ENCODE results near the gene UNC13B. TPM values are rescaled to one million over a fixed set of nuclear protein-coding genes. Genes with fewer than 3 reads are reported as not detected.

UNC13B gene
- total and polyA plus RNA-seq, 5 donors from 2014 or later: 0.14 to 0.96 (median 0.20) TPM; not detected in 2

DNA sequence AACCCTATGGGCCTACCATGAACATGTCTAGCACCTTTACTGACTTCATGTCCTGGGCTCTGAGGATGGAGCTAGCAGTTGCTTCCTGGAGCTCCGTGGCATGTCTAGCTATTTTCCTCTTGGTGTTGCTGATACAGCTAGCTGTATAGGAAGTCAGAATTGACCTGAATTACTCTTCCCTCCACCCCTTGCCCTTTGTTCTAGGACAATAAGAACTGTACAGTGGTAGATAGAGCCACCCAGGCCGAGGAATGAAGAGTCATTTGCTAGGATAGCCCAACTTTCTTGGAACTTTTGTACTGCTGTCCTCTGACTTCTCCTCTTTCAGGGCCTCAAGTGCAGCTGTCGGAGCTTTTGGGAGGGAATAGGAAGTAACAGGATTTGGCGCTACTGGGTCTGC is 218.2 kb downstream of the UNC13B start:
- DNase-seq (no peak), ATAC-seq (ENCODE audit: low read depth in 2 of 2) (no peak)
- Mint-ChIP-seq H3K4me3 (no peak overlapping the region), H3K36me3 (no peaks in the 10 kb centered on the region), H3K4me1 (no peaks in the 10 kb centered on the region), H3K27me3 (no peaks in the 10 kb centered on the region), H3K9me3 (no peaks in the 10 kb centered on the region), H3K27ac (no peak overlapping the region)
- H3K4me1 ChIP-seq (ENCODE audit: control insufficient read depth, insufficient read depth, low read length, poor library complexity, severe bottlenecking): no peaks in the 10 kb centered on the region
- no peaks in the 10 kb centered on the region for H3K9me3 ChIP-seq (ENCODE audit: control insufficient read depth in 2 of 2, low read length in 2 of 2)
- H3K36me3 ChIP-seq (ENCODE audit: control insufficient read depth, insufficient read depth, low read length): no peaks in the 10 kb centered on the region
- no peak overlapping the region for H3K4me3 ChIP-seq (ENCODE audit: low read depth, low read length)
- no peak overlapping the region for H3K27ac ChIP-seq (ENCODE audit: insufficient read depth, low read length, poor library complexity, severe bottlenecking)
- H3K27me3 ChIP-seq (ENCODE audit: control insufficient read depth, insufficient read depth, low read length): peaks cover 2% of the 10 kb centered on the region

DNA sequence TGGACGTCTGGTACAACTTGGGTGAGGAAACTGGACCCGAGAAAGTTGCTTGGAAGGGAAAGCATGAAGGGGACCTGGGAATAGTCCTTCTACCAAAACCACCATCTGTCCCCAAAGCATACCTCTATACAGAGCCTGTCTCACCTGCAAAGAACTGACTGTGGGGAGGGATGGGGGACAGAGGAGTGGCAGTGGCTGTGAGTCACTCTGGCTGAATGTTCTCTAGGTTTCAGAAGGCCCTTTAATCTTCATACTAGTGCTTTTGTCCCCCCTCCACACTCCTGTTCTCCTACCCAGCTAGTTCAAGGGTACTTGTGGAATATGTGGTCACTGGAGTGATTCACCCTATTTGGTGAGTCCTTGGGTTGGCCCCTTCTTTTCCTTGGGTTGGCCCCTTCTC is 218.8 kb downstream of the UNC13B start:
- H3K9me3 Mint-ChIP-seq: no peaks in the 10 kb centered on the region
- no peak for ATAC-seq (ENCODE audit: low read depth in 2 of 2)
- no peaks in the 10 kb centered on the region for H3K36me3 Mint-ChIP-seq
- DNase-seq: no peak
- H3K27ac Mint-ChIP-seq: no peak overlapping the region
- no peaks in the 10 kb centered on the region for H3K27me3 Mint-ChIP-seq
- no peak overlapping the region for H3K4me3 Mint-ChIP-seq
- H3K27ac ChIP-seq (ENCODE audit: insufficient read depth, low read length, poor library complexity, severe bottlenecking): no peak overlapping the region
- H3K4me1 Mint-ChIP-seq: no peaks in the 10 kb centered on the region
- H3K4me1 ChIP-seq (ENCODE audit: control insufficient read depth, insufficient read depth, low read length, poor library complexity, severe bottlenecking): no peaks in the 10 kb centered on the region
- H3K4me3 ChIP-seq (ENCODE audit: low read depth, low read length): no peak overlapping the region
- H3K36me3 ChIP-seq (ENCODE audit: control insufficient read depth, insufficient read depth, low read length): no peaks in the 10 kb centered on the region
- H3K9me3 ChIP-seq (ENCODE audit: control insufficient read depth in 2 of 2, low read length in 2 of 2): no peaks in the 10 kb centered on the region
- peaks cover 2% of the 10 kb centered on the region for H3K27me3 ChIP-seq (ENCODE audit: control insufficient read depth, insufficient read depth, low read length)

DNA sequence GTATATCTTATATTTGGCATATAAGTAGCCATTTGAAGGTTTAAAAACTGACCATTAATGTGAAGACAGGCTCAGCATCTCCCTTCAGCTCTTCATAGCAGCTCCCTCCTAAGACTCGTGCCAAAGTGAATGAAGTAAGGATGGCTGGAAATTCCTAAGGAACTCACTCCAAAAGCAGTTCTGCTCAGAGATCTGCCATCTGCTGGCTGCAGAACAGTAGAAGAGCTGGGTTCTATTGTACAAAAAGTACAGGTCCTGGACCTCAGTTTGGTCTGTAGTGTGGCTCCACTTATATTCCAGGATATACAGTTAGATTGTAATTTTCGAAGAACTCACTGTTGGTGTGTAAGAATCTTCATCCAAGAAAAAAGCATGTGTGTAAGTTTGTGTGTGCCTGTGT is 223.2 kb downstream of the UNC13B start:
- H3K4me3 ChIP-seq (ENCODE audit: low read depth, low read length): no peak overlapping the region
- Mint-ChIP-seq H3K36me3 (no peaks in the 10 kb centered on the region), H3K9me3 (no peaks in the 10 kb centered on the region), H3K4me3 (no peak overlapping the region), H3K27me3 (peaks cover 11% of the 10 kb centered on the region), H3K27ac (no peak overlapping the region), H3K4me1 (no peaks in the 10 kb centered on the region)
- DNase-seq: no peak
- peaks cover 7% of the 10 kb centered on the region for H3K27me3 ChIP-seq (ENCODE audit: control insufficient read depth, insufficient read depth, low read length)
- no peak overlapping the region for H3K27ac ChIP-seq (ENCODE audit: insufficient read depth, low read length, poor library complexity, severe bottlenecking)
- no peak for ATAC-seq (ENCODE audit: low read depth in 2 of 2)
- no peaks in the 10 kb centered on the region for H3K4me1 ChIP-seq (ENCODE audit: control insufficient read depth, insufficient read depth, low read length, poor library complexity, severe bottlenecking)
- H3K36me3 ChIP-seq (ENCODE audit: control insufficient read depth, insufficient read depth, low read length): no peaks in the 10 kb centered on the region
- no peaks in the 10 kb centered on the region for H3K9me3 ChIP-seq (ENCODE audit: control insufficient read depth in 2 of 2, low read length in 2 of 2)

DNA sequence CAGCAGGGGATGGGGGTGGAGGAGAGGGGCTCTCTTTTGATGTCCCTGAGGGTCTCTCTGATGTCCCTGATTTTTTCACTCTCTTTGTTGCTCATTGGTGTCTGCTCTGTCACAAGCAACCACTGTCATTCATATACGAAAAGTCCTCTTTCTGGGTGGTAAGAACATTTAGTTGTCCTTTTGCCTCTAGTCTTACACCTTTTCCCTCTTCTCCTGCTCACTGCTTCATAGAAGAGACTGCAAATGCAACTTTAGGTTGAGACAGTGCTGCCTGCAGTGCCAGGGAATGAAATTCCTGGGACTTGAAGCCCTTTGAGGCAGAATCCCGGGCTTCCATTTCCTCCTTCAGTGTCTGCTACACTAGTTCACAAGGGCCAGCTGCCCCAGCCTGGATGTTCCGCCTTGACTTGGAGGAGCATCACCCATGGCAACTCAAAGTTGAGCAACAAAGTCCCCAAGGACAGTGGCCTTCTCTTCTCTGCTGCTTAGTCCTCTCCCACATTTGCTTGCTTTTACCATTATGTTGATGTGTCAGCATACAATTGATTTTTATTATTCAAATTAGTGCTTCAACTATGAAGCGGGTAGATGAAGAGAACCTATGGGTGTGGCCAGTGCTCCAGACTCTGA is 233.4 kb downstream of the UNC13B start:
- Mint-ChIP-seq H3K27ac (no peak overlapping the region), H3K27me3 (peaks cover 5% of the 10 kb centered on the region), H3K4me3 (no peak overlapping the region), H3K36me3 (no peaks in the 10 kb centered on the region), H3K9me3 (no peaks in the 10 kb centered on the region), H3K4me1 (no peaks in the 10 kb centered on the region)
- Histone ChIP-seq H3K36me3 (ENCODE audit: control insufficient read depth, insufficient read depth, low read length) (no peaks in the 10 kb centered on the region), H3K4me1 (ENCODE audit: control insufficient read depth, insufficient read depth, low read length, poor library complexity, severe bottlenecking) (no peaks in the 10 kb centered on the region), H3K27me3 (ENCODE audit: control insufficient read depth, insufficient read depth, low read length) (peaks cover 2% of the 10 kb centered on the region), H3K4me3 (ENCODE audit: low read depth, low read length) (no peak overlapping the region), H3K27ac (ENCODE audit: insufficient read depth, low read length, poor library complexity, severe bottlenecking) (no peak overlapping the region), H3K9me3 (ENCODE audit: control insufficient read depth in 2 of 2, low read length in 2 of 2) (no peaks in the 10 kb centered on the region)
- DNase-seq (no peak), ATAC-seq (ENCODE audit: low read depth in 2 of 2) (no peak)

- no peaks in the 10 kb centered on the region for H3K4me1 ChIP-seq (ENCODE audit: control insufficient read depth, insufficient read depth, low read length, poor library complexity, severe bottlenecking)
- Mint-ChIP-seq H3K27me3 (peaks cover 5% of the 10 kb centered on the region), H3K9me3 (no peaks in the 10 kb centered on the region), H3K36me3 (no peaks in the 10 kb centered on the region), H3K4me3 (no peak overlapping the region), H3K27ac (peak overlapping the region in 1 of 3 donors; percentile 35), H3K4me1 (no peaks in the 10 kb centered on the region)
- no peaks in the 10 kb centered on the region for H3K36me3 ChIP-seq (ENCODE audit: control insufficient read depth, insufficient read depth, low read length)
- no peak for DNase-seq
- H3K9me3 ChIP-seq (ENCODE audit: control insufficient read depth in 2 of 2, low read length in 2 of 2): no peaks in the 10 kb centered on the region
- ATAC-seq (ENCODE audit: low read depth in 2 of 2): no peak
- peaks cover 2% of the 10 kb centered on the region for H3K27me3 ChIP-seq (ENCODE audit: control insufficient read depth, insufficient read depth, low read length)
- H3K27ac ChIP-seq (ENCODE audit: insufficient read depth, low read length, poor library complexity, severe bottlenecking): no peak overlapping the region
- no peak overlapping the region for H3K4me3 ChIP-seq (ENCODE audit: low read depth, low read length)
Measured at GRCh38 chr9:35395706-35396101, 233.9 kb downstream of the UNC13B start.

DNA sequence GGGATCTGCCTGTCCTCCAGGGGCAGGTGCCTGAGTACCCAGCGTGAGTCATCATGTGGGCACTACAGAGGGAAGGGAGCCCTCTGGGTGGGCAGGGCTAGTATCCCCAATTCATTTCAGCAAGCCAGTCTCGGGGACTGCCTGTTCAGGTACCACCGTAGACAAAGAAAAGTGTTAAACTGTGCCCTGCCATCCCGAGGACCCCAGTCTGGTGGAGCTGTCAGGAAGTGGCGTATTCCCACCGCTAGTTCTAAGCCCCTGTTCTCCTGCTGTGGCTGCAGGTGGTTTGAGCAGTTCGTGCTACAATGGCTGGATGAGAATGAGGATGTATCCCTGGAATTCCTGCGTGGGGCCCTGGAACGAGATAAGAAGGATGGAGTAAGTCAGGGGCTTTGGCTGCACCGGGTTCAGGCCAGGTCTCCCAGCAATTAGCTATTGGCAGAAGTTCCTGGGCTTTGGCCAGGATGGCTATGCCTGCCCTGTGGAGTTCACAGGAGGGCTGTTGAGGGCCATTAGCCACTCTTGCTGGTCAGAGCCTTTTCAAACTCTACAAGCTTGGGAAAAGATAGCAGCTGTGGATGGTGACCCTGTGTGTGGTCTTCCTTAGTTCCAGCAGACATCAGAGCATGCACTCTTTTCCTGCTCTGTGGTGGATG is 234.9 kb downstream of the UNC13B start:
- Mint-ChIP-seq H3K9me3 (no peaks in the 10 kb centered on the region), H3K4me3 (no peak overlapping the region), H3K27ac (no peak overlapping the region), H3K4me1 (no peaks in the 10 kb centered on the region), H3K27me3 (peaks cover 5% of the 10 kb centered on the region), H3K36me3 (no peaks in the 10 kb centered on the region)
- Histone ChIP-seq H3K9me3 (ENCODE audit: control insufficient read depth in 2 of 2, low read length in 2 of 2) (no peaks in the 10 kb centered on the region), H3K36me3 (ENCODE audit: control insufficient read depth, insufficient read depth, low read length) (no peaks in the 10 kb centered on the region), H3K4me3 (ENCODE audit: low read depth, low read length) (no peak overlapping the region), H3K27me3 (ENCODE audit: control insufficient read depth, insufficient read depth, low read length) (peaks cover 2% of the 10 kb centered on the region), H3K4me1 (ENCODE audit: control insufficient read depth, insufficient read depth, low read length, poor library complexity, severe bottlenecking) (no peaks in the 10 kb centered on the region), H3K27ac (ENCODE audit: insufficient read depth, low read length, poor library complexity, severe bottlenecking) (no peak overlapping the region)
- DNase-seq: no peak
- ATAC-seq (ENCODE audit: low read depth in 2 of 2): no peak

GRCh38 chr9:35397216-35397698 is 235.4 kb downstream of the UNC13B start:
- H3K4me1 Mint-ChIP-seq: no peaks in the 10 kb centered on the region
- ATAC-seq (ENCODE audit: low read depth in 2 of 2) (no peak), DNase-seq (no peak)
- H3K9me3 Mint-ChIP-seq: no peaks in the 10 kb centered on the region
- Histone ChIP-seq H3K27me3 (ENCODE audit: control insufficient read depth, insufficient read depth, low read length) (peaks cover 2% of the 10 kb centered on the region), H3K9me3 (ENCODE audit: control insufficient read depth in 2 of 2, low read length in 2 of 2) (no peaks in the 10 kb centered on the region), H3K27ac (ENCODE audit: insufficient read depth, low read length, poor library complexity, severe bottlenecking) (no peak overlapping the region), H3K4me3 (ENCODE audit: low read depth, low read length) (no peak overlapping the region), H3K36me3 (ENCODE audit: control insufficient read depth, insufficient read depth, low read length) (no peaks in the 10 kb centered on the region), H3K4me1 (ENCODE audit: control insufficient read depth, insufficient read depth, low read length, poor library complexity, severe bottlenecking) (no peaks in the 10 kb centered on the region)
- no peaks in the 10 kb centered on the region for H3K36me3 Mint-ChIP-seq
- no peak overlapping the region for H3K27ac Mint-ChIP-seq
- H3K27me3 Mint-ChIP-seq: peaks cover 1% of the 10 kb centered on the region
- H3K4me3 Mint-ChIP-seq: no peak overlapping the region

- Histone ChIP-seq H3K36me3 (ENCODE audit: control insufficient read depth, insufficient read depth, low read length) (no peaks in the 10 kb centered on the region), H3K27ac (ENCODE audit: insufficient read depth, low read length, poor library complexity, severe bottlenecking) (no peak overlapping the region), H3K27me3 (ENCODE audit: control insufficient read depth, insufficient read depth, low read length) (peaks cover 2% of the 10 kb centered on the region), H3K4me3 (ENCODE audit: low read depth, low read length) (no peak overlapping the region), H3K4me1 (ENCODE audit: control insufficient read depth, insufficient read depth, low read length, poor library complexity, severe bottlenecking) (no peaks in the 10 kb centered on the region), H3K9me3 (ENCODE audit: control insufficient read depth in 2 of 2, low read length in 2 of 2) (no peaks in the 10 kb centered on the region)
- DNase-seq (no peak), ATAC-seq (ENCODE audit: low read depth in 2 of 2) (no peak)
- Mint-ChIP-seq H3K4me3 (no peak overlapping the region), H3K4me1 (no peaks in the 10 kb centered on the region), H3K27me3 (no peaks in the 10 kb centered on the region), H3K27ac (no peak overlapping the region), H3K36me3 (no peaks in the 10 kb centered on the region), H3K9me3 (no peaks in the 10 kb centered on the region)
Measured at GRCh38 chr9:35397923-35398322, 236.1 kb downstream of the UNC13B start.

Data from CD4-positive, CD25-positive, alpha-beta regulatory T cell (primary cell).